A673 (cell line): Measurements from ENCODE around the gene PCSK6. TPM values are rescaled to one million over a fixed set of nuclear protein-coding genes. Genes with fewer than 3 reads are reported as not detected.

Source experiments
- BruUV-seq: library from RNA; stranded (reverse); fragments of 400-500 nt; replicated peaks from 2 replicates; lab custom pipeline; 2021; lab: Mats Ljungman, UMichigan
- CTCF ChIA-PET: fragments of 300-600 bp; sonication (Branson Sonifier 250); formaldehyde crosslinking; loops from one replicate; lab custom pipeline; 2022; ENCODE audit warnings: antibody characterized with exemption; lab: Charles Lee
- POLR2A ChIA-PET: fragments of 300-600 bp; sonication (Branson Sonifier 250); formaldehyde crosslinking; loops from one replicate; lab custom pipeline; 2022; ENCODE audit warnings: antibody characterized with exemption; ENCODE audit not compliant: low non-redundant PET; lab: Charles Lee
- DNase-seq: peaks from one replicate; pipeline ENCODE4 v3.0.0-alpha.2; 2015; ENCODE audit warnings: low spot score
- H3K27ac ChIP-seq: fragments of 200-600 bp; sonication (generic); 2 replicates; pipeline ENCODE4 v1.5.1; 2016; ENCODE audit warnings: mixed run types, low read depth, mild to moderate bottlenecking, mixed read lengths, antibody characterized with exemption, low read length; ENCODE audit not compliant: poor library complexity, severe bottlenecking
- H3K27me3 ChIP-seq: fragments of 200-600 bp; sonication (generic); replicated peaks from 2 replicates; pipeline ENCODE4 v1.6.1; 2017; ENCODE audit warnings: mixed run types, low read depth, mild to moderate bottlenecking, mixed read lengths, antibody characterized with exemption, low read length; ENCODE audit not compliant: insufficient read depth, poor library complexity
- H3K36me3 ChIP-seq: fragments of 200-600 bp; sonication (generic); 2 replicates; pipeline ENCODE4 v1.6.1; 2016; ENCODE audit warnings: mixed run types, mild to moderate bottlenecking, mixed read lengths, antibody characterized with exemption, low read length; ENCODE audit not compliant: insufficient read depth, poor library complexity, severe bottlenecking
- H3K4me1 ChIP-seq: fragments of 200-600 bp; sonication (generic); 2 replicates; pipeline ENCODE4 v1.6.1; 2017; ENCODE audit warnings: mixed run types, mild to moderate bottlenecking, mixed read lengths, antibody characterized with exemption, low read length; ENCODE audit not compliant: insufficient read depth, poor library complexity, severe bottlenecking
- H3K4me3 ChIP-seq: fragments of 200-600 bp; sonication (generic); 2 replicates; pipeline ENCODE4 v1.5.1; 2016; ENCODE audit warnings: low read depth, mixed run types, mild to moderate bottlenecking, mixed read lengths, low read length; ENCODE audit not compliant: poor library complexity, severe bottlenecking
- H3K9me3 ChIP-seq: fragments of 200-600 bp; sonication (generic); 2 replicates; pipeline ENCODE4 v1.6.1; 2016; ENCODE audit warnings: mixed run types, low read depth, mild to moderate bottlenecking, mixed read lengths, antibody characterized with exemption, low read length; ENCODE audit not compliant: poor library complexity, severe bottlenecking
- CTCF ChIP-seq: fragments of 300-800, 200-600 bp; sonication (generic); conservative IDR thresholded peaks from 2 replicates; pipeline ENCODE4 v1.5.1; 2017; ENCODE audit warnings: low read depth, mild to moderate bottlenecking, antibody characterized with exemption, low read length, moderate library complexity, mixed read lengths
- EZH2 ChIP-seq: fragments of 200-600 bp; sonication (generic); IDR thresholded peaks from 2 replicates; pipeline ENCODE4 v1.6.1; 2017; ENCODE audit warnings: borderline replicate concordance, low read depth, mild to moderate bottlenecking, mixed read lengths, antibody characterized with exemption, low read length; ENCODE audit not compliant: poor library complexity, severe bottlenecking
- intact Hi-C: fragments of 100-400 bp; cut with micrococcal nuclease; formaldehyde crosslinking; loops from one replicate; pipeline ENCODE4 v1.10.0; 2022; ENCODE audit not compliant: unreplicated experiment
- total RNA-seq: library from RNA; stranded (reverse); gene quantifications from 2 replicates; pipeline ENCODE4 v1.2.3, GENCODE V29; 2021

Gene PCSK6
- total RNA-seq, 1 experiment from 2014 or later = 2.6 TPM

DNA sequence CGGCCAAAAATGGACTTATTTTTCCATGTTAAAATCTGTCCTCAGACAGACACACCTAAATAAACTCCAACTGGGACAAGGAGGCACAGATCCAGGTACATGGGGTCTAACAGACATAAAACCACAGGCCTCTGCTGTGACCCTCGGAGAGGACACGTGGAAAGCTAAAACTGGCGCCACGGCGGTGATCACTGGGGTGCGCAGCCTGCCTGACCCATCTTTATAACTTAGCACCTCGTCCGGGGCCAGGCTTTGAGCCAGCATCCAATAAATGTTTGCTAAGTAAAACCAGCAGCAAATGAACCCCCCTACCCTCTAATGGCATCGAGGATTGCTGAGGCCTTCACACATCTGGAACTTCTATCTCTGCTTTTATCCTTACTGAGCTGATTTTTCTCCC is 15.3 kb downstream of the PCSK6 start:
- no TSS peak for BruUV-seq
- Histone ChIP-seq H3K27ac (no peak overlapping the region), H3K36me3 (no peaks in the 10 kb centered on the region), H3K27me3 (peaks cover 6% of the 10 kb centered on the region), H3K4me3 (no peak overlapping the region), H3K9me3 (no peaks in the 10 kb centered on the region), H3K4me1 (no peaks in the 10 kb centered on the region)
- no peak for DNase-seq
- ChIA-PET CTCF (no interaction called here), POLR2A (no interaction called here)
- intact Hi-C loops = no loop called here
- no peak for TF ChIP-seq EZH2

GRCh38 chr15:101472033-101472432 is 17.5 kb downstream of the PCSK6 start:
- H3K27ac ChIP-seq = no peak overlapping the region
- peaks cover 6% of the 10 kb centered on the region for H3K27me3 ChIP-seq
- intact Hi-C loops = no loop called here
- no peaks in the 10 kb centered on the region for H3K36me3 ChIP-seq
- H3K4me3 ChIP-seq = no peak overlapping the region
- no TSS peak for BruUV-seq
- H3K9me3 ChIP-seq = no peaks in the 10 kb centered on the region
- H3K4me1 ChIP-seq = no peaks in the 10 kb centered on the region
- TF ChIP-seq CTCF = no peak
- TF ChIP-seq EZH2 = no peak
- ChIA-PET POLR2A (no interaction called here), CTCF (no interaction called here)
- DNase-seq = no peak

DNA sequence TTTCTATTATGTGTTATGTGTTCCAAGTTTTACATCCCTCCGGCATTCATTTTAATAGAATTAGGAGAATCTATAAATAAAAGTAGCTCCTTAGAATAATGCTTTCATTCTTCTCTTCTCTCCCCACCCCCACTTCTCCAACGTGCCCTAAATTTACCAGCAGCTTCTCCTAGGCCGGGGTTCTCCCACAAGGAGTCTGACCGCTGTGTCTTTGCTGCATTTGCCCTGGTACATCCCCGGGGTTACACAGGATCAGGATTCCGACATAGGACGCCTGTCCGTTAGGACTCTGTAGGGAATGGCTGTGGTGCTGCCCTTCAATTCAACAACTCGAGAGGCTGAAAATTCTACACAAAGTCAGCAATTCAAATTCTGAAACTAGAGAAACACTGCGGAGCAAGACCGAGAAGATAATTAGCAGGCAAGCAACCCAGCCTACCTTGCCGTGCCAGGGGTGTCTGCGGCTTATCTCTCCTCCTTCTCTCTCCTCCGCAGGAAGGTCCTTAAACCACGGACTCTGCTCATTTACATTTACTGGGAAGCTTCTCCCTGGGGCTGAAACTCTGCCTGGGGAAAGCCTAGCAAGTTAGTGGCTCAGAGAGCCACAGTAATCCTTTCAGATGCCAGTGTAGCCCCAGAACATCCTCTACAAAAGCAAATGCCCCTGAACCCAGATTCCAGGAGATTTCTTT is 18.8 kb downstream of the PCSK6 start:
- Histone ChIP-seq H3K27me3 (peaks cover 6% of the 10 kb centered on the region), H3K36me3 (no peaks in the 10 kb centered on the region), H3K4me1 (no peaks in the 10 kb centered on the region), H3K27ac (no peak overlapping the region), H3K9me3 (no peaks in the 10 kb centered on the region), H3K4me3 (no peak overlapping the region)
- CTCF ChIA-PET = no interaction called here
- TF ChIP-seq CTCF (no peak), EZH2 (no peak)
- no peak for DNase-seq
- POLR2A ChIA-PET = no interaction called here
- intact Hi-C loops = no loop called here
- BruUV-seq = no TSS peak
